ENCODE results near the gene CTSD. TPM values are rescaled to one million over a fixed set of nuclear protein-coding genes. Genes with fewer than 3 reads are reported as not detected.

CTSD gene
- total RNA-seq, 2 donors from 2014 or later: 351 to 519 TPM

DNA sequence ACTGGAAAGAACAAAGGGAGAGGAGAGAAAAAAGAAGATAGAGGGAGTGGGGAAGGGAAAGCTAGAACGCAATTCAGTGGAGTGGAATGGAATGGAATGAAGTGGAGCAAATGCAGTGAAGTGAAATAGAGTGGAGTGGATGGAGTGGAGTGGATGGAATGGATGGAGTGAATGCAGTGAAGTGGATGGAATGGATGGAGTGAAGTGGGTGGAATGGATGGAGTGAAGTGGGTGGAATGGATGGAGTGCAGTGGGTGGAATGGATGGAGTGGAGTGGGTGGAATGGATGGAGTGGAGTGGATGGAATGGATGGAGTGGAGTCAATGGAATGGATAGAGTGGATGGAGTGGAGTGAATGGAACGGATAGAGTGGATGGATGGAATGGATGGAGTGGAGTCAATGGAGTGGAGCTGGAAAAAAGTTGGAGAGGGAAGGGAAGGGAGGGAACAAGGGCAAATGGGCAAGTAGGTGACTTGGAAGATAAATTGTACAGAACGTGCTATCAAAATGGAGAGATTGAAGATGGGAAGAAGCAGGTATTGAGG lies 27.2 kb downstream of the CTSD start:
- peak; percentile 5 for DNase-seq (ENCODE audit: low spot score)
- intact Hi-C loops (cut with DNase I): no loop called here

DNA sequence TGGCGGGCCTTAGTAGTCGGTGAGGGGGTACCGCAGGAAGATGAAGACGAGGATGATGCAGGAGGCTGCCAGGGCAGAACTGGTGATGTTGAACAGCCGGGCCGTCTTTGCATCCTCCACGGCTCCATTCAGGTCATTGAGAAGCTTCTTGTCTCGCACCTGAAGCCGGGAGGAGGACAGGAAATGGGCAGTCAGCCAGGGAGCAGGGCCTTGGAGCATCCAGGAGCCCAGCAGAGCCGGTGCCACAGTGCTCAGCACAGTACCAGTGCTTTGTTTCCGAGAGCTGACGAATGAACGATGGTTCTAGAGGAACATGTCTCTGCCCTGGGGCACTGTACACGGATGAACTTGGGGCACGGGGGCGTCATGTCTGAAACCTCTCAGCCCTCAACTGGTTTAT lies 28.5 kb downstream of the CTSD start:
- DNase-seq (ENCODE audit: low spot score): peak; percentile 66
- intact Hi-C loops (cut with DNase I): no loop called here

DNA sequence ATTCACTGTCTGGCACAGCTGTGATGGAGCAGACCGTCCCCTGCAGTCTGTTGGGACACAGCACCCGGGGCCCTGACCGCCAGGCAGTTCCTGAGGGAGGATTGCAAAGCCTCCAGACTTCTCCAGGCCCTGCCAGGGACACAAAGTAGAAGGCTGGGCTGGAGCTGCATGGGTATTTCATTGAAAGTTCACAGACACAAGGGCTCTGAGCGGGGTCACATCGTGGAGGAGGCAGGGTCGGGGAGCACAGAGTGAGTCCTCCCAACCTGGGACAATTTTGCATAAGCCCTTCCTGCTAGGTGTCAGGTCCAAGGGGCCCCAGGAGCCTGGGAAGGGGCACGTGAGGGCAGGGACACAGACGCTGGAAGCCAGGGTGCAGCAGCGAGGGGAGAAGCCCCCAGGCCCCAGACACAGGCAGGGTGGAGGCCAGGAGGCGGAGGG lies 29.1 kb downstream of the CTSD start:
- peak; percentile 58 for DNase-seq (ENCODE audit: low spot score)
- intact Hi-C loops (cut with DNase I): no loop called here

DNA sequence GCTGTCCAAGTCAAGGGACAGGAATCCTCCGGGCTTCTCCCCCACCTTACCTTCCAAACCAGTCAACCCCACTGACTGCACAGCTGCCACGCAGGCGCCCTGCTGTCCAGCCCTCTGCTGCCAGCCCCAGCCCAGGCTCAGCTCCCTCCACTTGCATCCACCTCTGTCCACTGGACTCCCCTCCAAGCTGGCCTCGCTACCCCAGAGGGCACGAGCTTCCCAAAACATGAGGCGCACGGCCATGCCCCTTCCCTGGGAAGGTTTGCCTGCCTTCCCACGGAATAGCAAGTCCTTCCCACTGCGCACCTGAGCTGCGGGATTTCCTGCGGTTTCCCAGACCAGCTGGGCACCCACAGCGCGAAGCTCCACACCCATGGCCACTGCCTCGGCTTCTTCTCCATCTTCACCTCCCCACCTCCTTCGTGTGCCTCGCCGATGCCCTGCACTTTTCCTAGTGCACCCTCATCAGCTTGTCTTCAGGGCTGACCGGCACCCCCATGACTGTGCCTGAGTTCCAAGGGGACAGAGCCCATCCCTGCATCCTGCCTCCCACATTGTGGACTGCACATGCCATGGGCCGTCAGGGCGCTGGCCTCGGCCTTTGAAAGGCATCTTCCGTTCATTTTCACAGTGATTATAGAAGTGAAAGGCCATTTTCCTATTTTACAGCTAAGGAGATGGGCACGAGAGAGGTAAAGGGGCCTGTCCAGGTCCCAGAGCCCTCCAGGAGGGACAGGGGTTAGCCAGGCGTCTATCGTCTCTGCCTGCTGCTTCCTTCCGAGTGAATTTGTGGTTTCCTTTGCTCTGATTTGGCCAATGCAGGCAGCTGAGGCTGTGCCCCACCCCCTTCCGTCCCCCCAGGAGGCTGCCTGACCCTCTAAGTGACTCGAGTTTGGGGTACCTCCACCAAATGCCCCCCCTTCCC lies 29.7 kb downstream of the CTSD start:
- peak; percentile 78 for DNase-seq (ENCODE audit: low spot score)

DNA sequence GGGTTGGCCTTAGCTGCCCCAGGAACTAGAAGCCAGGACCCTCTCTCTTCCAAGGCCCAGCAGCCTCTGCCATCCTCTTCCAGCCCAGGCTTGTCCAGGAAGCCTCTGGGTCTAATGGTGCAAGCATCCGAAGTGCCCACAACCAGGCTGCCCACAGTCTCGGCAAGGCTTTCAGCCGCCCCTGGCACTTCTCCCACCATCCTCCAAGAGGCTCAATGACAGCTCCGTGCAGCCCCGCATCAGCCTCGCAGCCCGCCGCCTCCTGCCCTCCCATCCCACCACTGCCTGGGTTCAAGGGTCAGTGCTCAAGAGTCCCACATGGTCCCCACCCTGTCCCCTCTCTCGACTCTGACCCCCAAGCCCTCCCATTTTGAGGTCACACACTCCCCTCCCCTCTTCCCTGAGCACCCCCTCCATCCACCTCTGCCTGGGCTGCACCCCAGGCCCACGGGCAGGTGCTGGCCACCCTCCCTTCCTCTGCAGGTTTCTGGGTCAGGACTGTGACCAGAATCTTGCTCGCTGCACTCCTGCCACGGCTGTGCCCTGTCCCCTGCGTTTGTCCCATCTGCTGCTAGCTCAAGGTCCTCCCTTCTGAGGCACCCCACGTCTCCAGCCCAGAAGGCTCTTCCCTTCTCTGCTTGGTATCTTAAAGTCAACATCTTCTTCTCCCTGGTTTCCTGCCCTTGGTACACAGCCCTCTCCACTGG lies 30.6 kb downstream of the CTSD start:
- DNase-seq (ENCODE audit: low spot score): peak; percentile 72
- intact Hi-C loops (cut with DNase I): no loop called here

More for the DNA sequence above, 29.7 kb downstream of the CTSD start:
- intact Hi-C loops (cut with DNase I): no loop called here

DNA sequence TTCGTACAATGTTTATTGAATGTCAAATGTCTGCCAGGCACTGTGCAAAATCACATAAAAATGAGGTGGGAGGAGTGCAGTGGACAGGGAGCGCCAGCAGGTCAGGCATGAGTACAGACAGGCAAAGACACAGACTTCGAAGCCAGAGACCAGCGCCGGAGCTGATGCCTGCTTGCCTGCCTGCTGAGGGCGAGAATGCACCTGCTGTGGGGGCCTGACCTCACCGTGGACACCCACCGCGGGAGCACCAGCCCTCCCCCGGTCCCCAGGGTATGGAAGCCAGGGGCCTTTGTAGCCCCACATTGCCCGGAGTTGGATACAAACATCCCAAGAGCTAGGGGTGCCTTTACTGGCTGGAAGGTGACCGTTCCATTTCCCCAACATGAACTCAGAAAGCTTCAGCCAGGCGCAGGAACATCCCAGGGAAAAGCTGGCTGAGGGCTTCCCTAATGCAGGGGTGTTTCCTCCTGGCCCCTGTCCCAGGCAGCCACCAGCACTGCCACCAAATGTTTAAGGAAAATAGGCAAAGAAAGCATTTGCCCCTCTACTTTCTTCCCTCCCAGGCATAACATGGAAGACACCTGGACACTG lies 31.2 kb downstream of the CTSD start:
- intact Hi-C loops (cut with DNase I): no loop called here
- peak; percentile 75 for DNase-seq (ENCODE audit: low spot score)

DNA sequence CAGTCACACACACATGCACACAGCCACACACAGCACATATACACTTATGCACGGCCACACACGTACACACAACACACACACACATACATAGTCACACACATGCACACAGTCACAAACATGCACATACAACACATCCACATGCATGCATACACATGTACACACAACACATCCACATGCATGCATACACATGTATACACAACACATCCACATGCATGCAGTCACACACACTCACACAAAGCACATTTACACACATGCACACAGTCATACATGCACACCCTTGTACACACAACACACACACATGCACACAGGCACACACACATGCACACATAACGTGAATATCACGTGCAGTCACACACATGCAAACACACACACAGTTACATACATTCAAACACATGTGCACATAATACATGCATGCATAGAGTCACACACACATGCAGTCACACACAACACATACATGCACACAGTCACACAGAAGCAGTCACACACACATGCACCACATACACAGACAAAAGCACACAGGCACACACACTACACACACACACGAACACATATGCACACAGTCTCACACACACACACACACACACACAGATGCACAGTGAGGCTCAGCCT lies 32.2 kb downstream of the CTSD start:
- intact Hi-C loops (cut with DNase I): no loop called here
- peak; percentile 29 for DNase-seq (ENCODE audit: low spot score)

DNA sequence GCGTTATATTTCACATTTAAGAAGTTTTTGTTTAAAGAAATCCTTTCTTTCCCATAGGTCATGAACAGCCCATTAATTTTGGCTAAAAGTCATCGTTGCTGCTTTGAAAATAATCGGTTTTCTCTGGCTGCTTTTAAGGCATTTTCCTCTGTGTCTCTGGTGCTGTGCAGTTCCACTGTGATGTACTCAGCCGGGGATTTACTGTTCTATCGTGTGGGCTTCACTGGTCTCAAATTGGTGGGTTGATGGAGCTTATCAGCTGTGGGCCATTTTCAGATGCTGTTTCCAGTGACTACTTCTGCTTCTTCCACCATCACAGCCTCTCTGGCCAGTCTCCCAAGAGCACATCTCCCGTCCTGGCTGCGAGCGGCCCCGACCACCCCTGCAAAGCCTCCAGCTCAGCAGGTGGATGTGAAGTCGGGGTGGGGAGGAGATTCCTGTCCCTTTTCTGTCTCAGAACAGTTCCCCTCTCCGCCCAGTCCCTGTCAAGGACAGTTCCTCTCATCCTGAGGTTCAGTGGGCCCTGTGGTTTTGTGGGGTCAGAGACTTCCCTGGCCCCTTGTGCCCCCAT lies 33.6 kb downstream of the CTSD start:
- DNase-seq (ENCODE audit: low spot score): no peak
- intact Hi-C loops (cut with DNase I): no loop called here

DNA sequence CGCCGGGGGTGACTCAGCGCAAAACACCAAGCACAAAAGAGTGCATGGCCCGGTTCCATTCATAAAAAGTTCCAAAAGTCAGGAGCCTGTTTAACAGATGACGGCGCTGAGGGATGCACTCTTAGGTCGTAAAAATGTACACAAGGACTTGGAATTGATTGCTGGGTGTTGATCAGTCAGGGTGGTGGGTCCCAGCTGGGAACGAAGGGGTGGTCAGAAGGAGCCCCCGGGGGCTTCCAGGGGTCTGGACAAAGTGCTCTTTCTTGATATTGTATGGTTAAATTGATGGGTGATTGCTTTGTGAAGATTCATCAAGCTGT lies 34.1 kb downstream of the CTSD start:
- peak; percentile 51 for DNase-seq (ENCODE audit: low spot score)
- intact Hi-C loops (cut with DNase I): no loop called here

DNA sequence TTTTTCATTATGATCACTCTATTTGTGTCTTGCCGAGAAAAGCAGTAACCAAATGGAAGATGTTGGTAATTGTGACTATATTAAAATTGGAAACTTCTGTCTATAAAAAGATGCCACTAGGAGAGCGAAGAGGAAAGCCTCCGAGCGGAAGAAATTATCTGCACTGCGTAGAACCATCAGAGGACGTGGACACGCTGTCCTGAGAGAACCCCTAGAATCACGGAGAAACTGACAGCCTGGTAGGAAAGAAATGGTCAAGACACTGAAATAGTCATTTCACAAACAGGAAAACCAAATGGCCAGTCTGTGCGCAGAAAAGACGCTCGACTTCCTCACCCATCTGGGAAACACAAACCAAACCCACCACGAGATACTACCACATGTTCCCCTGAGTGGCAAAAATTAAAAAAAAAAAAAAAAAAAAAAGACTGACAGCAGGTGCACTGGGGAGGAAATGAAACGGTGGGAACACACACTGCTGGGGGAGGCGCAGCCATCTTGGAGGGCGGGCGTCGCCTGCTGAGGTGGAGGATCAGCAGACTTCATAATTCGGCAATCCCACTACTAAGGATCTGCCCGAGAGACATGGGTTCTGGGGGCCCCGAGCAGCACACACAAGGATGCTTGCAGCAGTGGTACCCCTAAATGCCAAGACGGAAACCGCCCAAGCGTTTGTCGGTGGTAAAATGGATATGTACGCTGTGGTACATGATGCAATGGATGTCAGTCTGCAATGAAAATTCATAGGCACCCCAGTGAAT lies 34.6 kb downstream of the CTSD start:
- DNase-seq (ENCODE audit: low spot score): peak; percentile 67
- intact Hi-C loops (cut with DNase I): no loop called here

DNA sequence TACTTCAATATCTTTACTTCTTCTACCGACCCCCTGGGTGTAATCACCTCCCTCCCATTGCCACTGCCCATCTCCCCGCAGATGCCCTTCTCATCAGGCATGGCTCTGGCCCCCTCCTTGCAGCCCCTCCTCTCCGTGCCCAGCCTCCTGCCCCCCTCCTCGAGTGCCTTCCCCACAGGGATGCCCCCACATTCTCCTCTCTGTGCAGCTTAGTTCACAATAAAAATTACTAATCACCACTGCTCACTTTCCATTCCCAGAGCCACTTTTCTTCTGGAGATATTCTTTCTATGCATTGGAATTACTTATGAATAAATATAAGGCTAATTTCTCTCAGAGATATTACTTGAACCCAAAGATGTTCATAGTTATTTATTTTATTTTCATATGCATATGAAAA lies 35.4 kb downstream of the CTSD start:
- peak; percentile 42 for DNase-seq (ENCODE audit: low spot score)
- intact Hi-C loops (cut with DNase I): no loop called here

DNA sequence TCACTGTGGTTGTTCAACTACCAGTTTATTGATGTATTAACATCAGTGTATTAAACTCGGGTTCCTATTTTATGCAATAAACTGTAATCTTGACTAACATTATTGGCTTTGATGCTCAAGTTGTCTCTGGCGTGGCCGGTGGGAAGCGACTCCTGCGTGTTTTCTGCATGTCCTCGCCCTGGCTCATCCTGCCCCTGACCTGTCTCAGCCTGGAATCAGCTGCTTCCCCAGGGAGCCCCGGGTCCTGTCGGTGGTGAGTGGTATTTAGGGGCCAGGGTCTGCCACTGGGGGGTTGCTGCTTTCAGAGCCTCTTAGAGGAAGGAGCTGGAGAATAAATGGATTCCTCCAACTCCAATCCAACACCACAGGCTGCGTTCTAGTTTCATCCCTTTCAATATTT lies 35.9 kb downstream of the CTSD start:
- DNase-seq (ENCODE audit: low spot score): peak; percentile 59
- intact Hi-C loops (cut with DNase I): no loop called here

DNA sequence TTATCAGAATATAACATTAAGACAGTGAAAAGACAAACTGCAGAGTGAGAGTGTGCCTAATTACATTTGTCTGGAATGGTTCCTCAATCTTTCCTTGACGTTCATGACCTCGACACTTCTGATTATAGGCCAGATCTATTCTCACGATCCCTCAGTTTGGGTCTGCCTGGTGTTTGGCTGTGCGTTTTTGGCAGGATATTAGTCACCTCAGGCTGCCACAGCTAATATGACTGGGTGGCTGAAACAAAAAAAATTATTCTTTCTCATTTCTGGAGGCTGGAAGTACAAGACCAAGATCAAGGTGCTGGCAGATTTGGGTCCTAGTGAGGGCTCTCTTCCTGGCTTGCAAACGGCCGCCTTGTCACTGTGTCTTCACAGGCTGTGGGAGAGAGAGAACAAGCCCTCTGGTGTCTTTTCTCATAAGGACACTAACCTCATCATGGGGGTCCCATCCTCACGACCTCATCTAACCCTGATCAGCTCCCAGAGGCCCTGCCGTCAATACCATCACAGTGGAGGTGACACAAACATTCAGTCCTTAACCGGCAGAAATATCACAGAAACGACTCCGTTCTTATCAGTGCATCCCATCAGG lies 36.5 kb downstream of the CTSD start:
- intact Hi-C loops (cut with DNase I): no loop called here
- peak; percentile 17 for DNase-seq (ENCODE audit: low spot score)

DNA sequence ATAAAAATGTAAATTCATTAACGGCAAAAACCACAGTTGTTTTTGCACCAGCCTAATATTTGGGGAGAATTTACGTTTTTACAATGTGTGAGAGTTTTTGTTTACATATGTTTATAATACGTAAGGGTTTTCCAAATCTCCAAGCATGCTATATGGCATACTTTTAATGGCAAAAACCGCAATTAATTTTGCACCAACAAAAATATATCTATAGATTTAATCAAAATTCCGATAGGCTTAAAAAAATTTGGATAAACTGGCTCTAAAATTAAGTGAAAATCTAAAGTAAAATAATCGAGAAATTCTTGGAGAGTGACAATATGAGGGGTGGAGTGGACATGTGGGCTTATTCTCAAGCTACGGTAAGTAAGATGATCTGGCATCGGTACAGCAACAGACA lies 43.9 kb downstream of the CTSD start:
- intact Hi-C loops (cut with DNase I): no loop called here
- DNase-seq (ENCODE audit: low spot score): no peak

DNA sequence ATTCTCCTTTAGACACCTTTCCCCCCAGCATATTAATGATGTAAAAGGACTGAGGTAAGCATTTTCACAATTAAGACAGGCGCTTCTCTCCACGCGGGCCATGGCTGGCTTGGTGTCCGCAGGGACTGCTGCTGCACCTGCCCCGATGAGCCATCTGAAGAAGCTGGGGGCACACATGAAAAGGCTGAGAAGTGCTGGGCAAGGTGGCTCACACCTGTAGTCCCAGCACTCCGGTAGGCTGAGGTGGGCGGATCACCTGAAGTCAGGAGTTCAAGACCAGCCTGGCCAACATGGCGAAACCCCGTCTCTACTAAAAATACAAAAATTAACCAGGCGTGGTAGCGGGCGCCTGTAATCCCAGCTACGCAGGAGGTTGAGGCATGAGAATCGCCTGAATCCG lies 45.4 kb downstream of the CTSD start:
- no peak for DNase-seq (ENCODE audit: low spot score)
- intact Hi-C loops (cut with DNase I): no loop called here

DNA sequence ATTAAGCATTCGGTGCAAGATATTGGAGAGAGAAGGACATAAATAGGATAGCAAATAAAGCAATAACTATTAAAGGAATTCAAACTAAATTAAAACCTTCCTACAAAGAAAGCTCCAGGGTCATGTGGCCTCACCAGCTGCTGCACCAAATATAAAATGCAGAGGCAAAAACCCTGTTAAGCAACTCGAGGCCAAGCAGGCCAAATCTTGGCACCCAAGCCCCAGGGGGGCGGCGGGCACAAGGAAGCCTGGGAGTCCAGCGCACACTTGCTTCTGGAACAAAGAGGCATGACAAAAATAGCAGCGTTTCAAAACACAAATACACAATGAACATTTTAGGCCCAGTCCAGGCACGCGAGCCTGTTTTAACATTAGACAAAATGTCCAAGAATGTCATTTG lies 46.0 kb downstream of the CTSD start:
- intact Hi-C loops (cut with DNase I): no loop called here
- peak; percentile 31 for DNase-seq (ENCODE audit: low spot score)

DNA sequence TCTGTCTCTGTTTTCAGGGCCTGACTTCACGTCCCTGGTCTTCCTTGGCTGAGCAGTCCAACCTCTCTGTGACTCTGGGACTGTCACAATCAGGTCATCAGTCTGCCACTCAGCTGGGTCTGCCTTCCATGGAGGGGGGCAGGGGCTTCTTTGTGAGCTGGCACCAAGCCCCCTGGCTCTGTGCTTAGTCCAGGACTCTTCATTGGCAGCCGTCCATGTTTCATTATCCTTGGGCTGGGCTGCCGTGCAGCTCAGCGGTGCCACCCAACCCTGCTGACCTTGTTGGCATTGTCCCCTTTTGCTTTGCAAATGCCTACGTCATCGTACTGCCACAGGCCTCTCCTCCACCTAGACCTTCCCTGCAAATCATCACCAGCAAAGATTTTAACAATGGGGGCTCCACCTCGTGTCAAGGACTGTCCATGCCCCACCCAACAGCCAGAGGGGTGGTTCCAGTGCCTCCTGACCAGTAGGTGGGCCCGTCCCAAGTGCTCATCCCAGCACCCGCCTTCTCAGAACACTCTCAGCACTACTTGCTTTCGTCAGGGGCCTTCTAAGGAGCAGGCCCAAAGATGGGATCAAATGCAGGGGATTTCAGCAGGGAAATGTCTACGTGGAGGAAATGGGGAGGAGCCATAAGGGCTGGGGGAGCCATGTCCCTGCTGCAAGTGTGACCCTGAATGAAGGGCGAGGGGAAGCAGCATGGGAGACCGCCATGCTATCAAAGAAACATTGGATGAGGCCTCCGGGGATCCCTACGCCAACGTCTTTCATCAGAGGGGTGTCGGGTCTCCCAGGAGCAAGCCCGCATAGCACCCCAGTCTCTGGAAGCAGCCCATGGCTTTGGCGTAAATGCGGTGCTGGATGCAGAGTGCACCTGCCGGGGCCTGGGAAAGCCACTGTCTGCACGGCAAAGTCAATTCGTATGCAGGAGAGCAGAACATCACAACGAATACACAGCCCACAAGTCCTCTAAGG lies 48.5 kb downstream of the CTSD start:
- DNase-seq (ENCODE audit: low spot score): peak; percentile 61
- intact Hi-C loops (cut with DNase I): no loop called here

Measured in posterior vena cava (tissue), 2 donors.